HepG2 (cell line): ENCODE data around the gene SRBD1. TPM values are rescaled to one million over a fixed set of nuclear protein-coding genes. Genes with fewer than 3 reads are reported as not detected.

Source experiments
- FOXC1 ChIP-seq: sonication (generic); formaldehyde crosslinking; IDR thresholded peaks from 2 replicates; pipeline ENCODE4 v1.8.0; 2022; ENCODE audit warnings: mild to moderate bottlenecking, missing genetic modification reagents, borderline replicate concordance
- HBP1 ChIP-seq: IDR thresholded peaks from 2 replicates; pipeline ENCODE4 v1.6.1; 2016; ENCODE audit warnings: low read depth, control low read depth
- HNF4G ChIP-seq, 2 experiments: sonication (generic) in 1 of 2; formaldehyde crosslinking in 1 of 2; IDR thresholded peaks; 2 replicates each; pipeline versions ENCODE4 v1.4.0 to v1.6.1; 2011 to 2020; ENCODE audit warnings: borderline replicate concordance in 2 of 2, low read depth in 2 of 2, mild to moderate bottlenecking in 2 of 2, low read length in 1 of 2, missing genetic modification reagents in 1 of 2, moderate library complexity in 1 of 2
- KDM1A ChIP-seq: IDR thresholded peaks from 2 replicates; pipeline ENCODE4 v1.6.1; 2016; ENCODE audit warnings: missing compliant biosample characterization
- NCOR1 ChIP-seq: fragments of 200-600 bp; sonication (generic); IDR thresholded peaks from 2 replicates; pipeline ENCODE4 v1.7.0; 2017; ENCODE audit warnings: antibody characterized with exemption, low read length, borderline replicate concordance
- NFAT5 ChIP-seq: sonication (generic); formaldehyde crosslinking; IDR thresholded peaks from 2 replicates; pipeline ENCODE4 v1.4.0; 2020; ENCODE audit warnings: missing genetic modification reagents
- NR2C2 ChIP-seq: sonication (generic); formaldehyde crosslinking; IDR thresholded peaks from 2 replicates; pipeline ENCODE4 v1.4.0; 2020; ENCODE audit warnings: missing genetic modification reagents, mild to moderate bottlenecking, moderate library complexity, borderline replicate concordance
- RFX1 ChIP-seq: fragments of 450-650 bp; IDR thresholded peaks from 2 replicates; pipeline ENCODE4 v1.6.1; 2017
- ZNF253 ChIP-seq: sonication (generic); formaldehyde crosslinking; IDR thresholded peaks from 2 replicates; pipeline ENCODE4 v1.8.0; 2022; ENCODE audit warnings: mild to moderate bottlenecking, missing genetic modification reagents, borderline replicate concordance
- ZNF512 ChIP-seq: sonication (generic); formaldehyde crosslinking; IDR thresholded peaks from 2 replicates; pipeline ENCODE4 v1.4.0; 2020; ENCODE audit warnings: mild to moderate bottlenecking, missing genetic modification reagents
- ZNF670 ChIP-seq: sonication (generic); formaldehyde crosslinking; IDR thresholded peaks from 2 replicates; pipeline ENCODE4 v1.8.0; 2022; ENCODE audit warnings: mild to moderate bottlenecking, missing genetic modification reagents, borderline replicate concordance
- polyA plus RNA-seq, 8 experiments: library from polyadenylated mRNA; depleted of rRNA in 3 of 8; stranded (reverse) in 7 of 8; unstranded in 1 of 8; fragments of >200 nt; fragmentation: Illumina TruSeq in 4 of 8; extraction: Trizol in 4 of 8; gene quantifications; 2 replicates each; pipeline versions ENCODE4 v1.2.1 to v1.2.3, GENCODE V29; 2011 to 2016; ENCODE audit warnings: low read depth in 4 of 8, missing spikeins in 1 of 8, mixed read lengths in 1 of 8; ENCODE audit not compliant: insufficient read depth in 1 of 8
- total RNA-seq, 5 experiments: library from RNA; depleted of rRNA; stranded (reverse); fragments of >200 nt; fragmentation: Illumina TruSeq; extraction: Trizol; gene quantifications; 2 replicates each; pipeline ENCODE4 v1.2.3, GENCODE V29; 2016; ENCODE audit warnings: low read depth in 1 of 5
- TF ChIP-seq, protein P1 (sequence below): sonication (generic); formaldehyde crosslinking; conservative IDR thresholded peaks from 2 replicates; pipeline ENCODE4 v1.5.0; 2020; ENCODE audit warnings: missing genetic modification reagents
- TF ChIP-seq, protein P2 (sequence below): sonication (generic); formaldehyde crosslinking; IDR thresholded peaks from 2 replicates; pipeline ENCODE4 v1.8.0; 2022; ENCODE audit warnings: missing genetic modification reagents, mild to moderate bottlenecking, moderate library complexity, borderline replicate concordance

SRBD1 gene
- total and polyA plus RNA-seq, 2 of the 13 experiments (the other 11 are each of a cell fraction or from before 2014, with no cell fraction given) = 3.2 to 23.9 TPM

DNA sequence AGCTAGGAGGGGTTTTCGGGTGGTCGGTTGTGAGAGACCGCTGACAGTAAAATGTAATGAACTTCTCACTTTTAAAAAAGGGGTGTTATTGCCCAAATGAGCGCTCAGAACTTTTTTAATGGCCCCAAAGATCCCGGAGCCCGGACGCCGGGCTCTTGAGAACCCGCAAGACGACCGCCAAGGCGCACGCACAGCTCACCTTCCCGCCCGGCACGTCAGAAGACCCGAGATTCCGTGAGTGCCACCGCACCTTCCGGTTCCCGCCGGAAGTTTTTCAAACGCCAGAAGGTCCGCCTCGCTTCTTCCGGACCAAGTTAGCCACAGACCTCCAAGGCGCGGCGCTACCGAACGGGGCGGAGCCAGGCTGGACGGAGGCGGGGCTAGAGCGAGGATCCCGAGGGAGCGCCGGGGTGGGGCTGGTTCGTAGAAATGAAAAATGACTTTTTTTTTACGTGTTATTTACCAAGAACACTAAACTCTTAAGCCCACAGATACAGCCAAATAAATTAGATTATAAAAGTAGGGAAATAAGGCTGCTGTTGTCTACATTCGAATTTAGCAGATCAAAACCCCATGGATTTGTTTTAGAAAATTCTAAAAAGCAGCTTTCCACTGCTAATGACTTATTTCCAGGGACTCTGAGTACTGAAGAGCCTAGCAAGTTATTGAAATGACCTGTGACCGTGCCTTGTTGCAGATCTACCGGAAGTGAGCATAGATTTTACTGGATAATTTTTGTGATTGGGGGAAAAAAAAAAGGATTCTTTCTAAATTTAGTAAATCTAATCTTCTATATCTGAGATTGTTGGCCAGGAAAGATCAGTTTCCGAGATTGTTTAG, at the start of gene SRBD1 (continued):
- TF ChIP-seq NFAT5 (CRISPR knock-in tag) (no peak), ZNF670 (CRISPR knock-in tag) (no peak), KDM1A (CRISPR knock-in tag) (no peak), HNF4G (IDR thresholded peaks at IDR 0.05; ENCODE audit: borderline replicate concordance, low read depth, low read length) (no peak), HNF4G (CRISPR knock-in tag; IDR thresholded peaks at IDR 0.05; ENCODE audit: borderline replicate concordance, low read depth) (no peak), NR2C2 (CRISPR knock-in tag) (peak; percentile 95), NCOR1 (no peak), RFX1 (no peak), HBP1 (no peak), FOXC1 (CRISPR knock-in tag) (no peak), ZNF512 (CRISPR knock-in tag) (no peak), ZNF253 (CRISPR knock-in tag) (no peak)
- TF ChIP-seq, protein P1, sequence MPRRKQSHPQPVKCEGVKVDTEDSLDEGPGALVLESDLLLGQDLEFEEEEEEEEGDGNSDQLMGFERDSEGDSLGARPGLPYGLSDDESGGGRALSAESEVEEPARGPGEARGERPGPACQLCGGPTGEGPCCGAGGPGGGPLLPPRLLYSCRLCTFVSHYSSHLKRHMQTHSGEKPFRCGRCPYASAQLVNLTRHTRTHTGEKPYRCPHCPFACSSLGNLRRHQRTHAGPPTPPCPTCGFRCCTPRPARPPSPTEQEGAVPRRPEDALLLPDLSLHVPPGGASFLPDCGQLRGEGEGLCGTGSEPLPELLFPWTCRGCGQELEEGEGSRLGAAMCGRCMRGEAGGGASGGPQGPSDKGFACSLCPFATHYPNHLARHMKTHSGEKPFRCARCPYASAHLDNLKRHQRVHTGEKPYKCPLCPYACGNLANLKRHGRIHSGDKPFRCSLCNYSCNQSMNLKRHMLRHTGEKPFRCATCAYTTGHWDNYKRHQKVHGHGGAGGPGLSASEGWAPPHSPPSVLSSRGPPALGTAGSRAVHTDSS (CRISPR knock-in tag) = no peak
- TF ChIP-seq, protein P2, sequence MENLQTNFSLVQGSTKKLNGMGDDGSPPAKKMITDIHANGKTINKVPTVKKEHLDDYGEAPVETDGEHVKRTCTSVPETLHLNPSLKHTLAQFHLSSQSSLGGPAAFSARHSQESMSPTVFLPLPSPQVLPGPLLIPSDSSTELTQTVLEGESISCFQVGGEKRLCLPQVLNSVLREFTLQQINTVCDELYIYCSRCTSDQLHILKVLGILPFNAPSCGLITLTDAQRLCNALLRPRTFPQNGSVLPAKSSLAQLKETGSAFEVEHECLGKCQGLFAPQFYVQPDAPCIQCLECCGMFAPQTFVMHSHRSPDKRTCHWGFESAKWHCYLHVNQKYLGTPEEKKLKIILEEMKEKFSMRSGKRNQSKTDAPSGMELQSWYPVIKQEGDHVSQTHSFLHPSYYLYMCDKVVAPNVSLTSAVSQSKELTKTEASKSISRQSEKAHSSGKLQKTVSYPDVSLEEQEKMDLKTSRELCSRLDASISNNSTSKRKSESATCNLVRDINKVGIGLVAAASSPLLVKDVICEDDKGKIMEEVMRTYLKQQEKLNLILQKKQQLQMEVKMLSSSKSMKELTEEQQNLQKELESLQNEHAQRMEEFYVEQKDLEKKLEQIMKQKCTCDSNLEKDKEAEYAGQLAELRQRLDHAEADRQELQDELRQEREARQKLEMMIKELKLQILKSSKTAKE (CRISPR knock-in tag) = no peak
